ENCODE results near the gene IDH3A. TPM values are rescaled to one million over a fixed set of nuclear protein-coding genes. Genes with fewer than 3 reads are reported as not detected.

IDH3A gene
- total RNA-seq, 4 donors from 2014 or later, result 102 to 175 (median 118) TPM

GRCh38 chr15:78178064-78178463 lies 28.9 kb downstream of the IDH3A start:
- Histone ChIP-seq H3K4me1 (peaks cover 0 to 18% (median 4%) of the 10 kb centered on the region in 4 donors), H3K36me3 (no peaks in the 10 kb centered on the region), H3K27ac (no peak overlapping the region), H3K27me3 (no peaks in the 10 kb centered on the region), H3K4me3 (no peak overlapping the region), H3K9me3 (no peaks in the 10 kb centered on the region)
- no peak for DNase-seq
- TF ChIP-seq POLR2A (IDR thresholded peaks at IDR 0.05), result no peak
- TF ChIP-seq, protein P1, sequence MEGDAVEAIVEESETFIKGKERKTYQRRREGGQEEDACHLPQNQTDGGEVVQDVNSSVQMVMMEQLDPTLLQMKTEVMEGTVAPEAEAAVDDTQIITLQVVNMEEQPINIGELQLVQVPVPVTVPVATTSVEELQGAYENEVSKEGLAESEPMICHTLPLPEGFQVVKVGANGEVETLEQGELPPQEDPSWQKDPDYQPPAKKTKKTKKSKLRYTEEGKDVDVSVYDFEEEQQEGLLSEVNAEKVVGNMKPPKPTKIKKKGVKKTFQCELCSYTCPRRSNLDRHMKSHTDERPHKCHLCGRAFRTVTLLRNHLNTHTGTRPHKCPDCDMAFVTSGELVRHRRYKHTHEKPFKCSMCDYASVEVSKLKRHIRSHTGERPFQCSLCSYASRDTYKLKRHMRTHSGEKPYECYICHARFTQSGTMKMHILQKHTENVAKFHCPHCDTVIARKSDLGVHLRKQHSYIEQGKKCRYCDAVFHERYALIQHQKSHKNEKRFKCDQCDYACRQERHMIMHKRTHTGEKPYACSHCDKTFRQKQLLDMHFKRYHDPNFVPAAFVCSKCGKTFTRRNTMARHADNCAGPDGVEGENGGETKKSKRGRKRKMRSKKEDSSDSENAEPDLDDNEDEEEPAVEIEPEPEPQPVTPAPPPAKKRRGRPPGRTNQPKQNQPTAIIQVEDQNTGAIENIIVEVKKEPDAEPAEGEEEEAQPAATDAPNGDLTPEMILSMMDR (IDR thresholded peaks at IDR 0.05), result no peak

DNA sequence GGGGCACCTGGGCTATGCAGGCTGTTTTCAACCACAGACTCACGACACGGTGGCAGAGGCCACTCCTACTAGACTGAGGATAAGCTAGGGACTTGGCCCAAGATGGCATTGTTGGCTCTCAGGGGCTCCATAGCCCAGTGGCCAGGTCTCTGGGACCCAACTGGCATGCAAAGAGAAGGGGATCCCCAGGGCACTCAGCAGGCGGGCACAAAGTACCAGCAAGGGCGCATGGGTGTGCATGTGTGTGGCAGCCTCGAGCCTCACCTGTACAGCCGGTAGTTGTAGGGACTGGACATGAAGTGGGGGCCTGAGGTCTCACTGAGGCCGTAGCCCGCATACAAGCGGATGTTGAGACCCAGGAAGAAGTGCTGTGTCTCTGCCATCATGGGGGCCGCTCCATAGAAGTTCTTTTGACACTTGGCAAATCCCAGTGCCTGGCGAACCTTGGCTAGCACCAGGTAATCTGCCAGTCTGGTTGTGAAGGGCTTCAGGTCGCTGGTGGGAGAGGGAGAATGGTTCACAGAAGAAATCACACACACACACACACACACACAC lies 30.2 kb downstream of the IDH3A start:
- H3K27ac ChIP-seq, result no peak overlapping the region
- no peak overlapping the region for H3K4me3 ChIP-seq
- H3K36me3 ChIP-seq, result no peaks in the 10 kb centered on the region
- no peaks in the 10 kb centered on the region for H3K27me3 ChIP-seq
- DNase-seq, result peak in 1 of 3 donors; percentile 4
- peaks cover 0 to 6% (median 3%) of the 10 kb centered on the region in 4 donors for H3K4me1 ChIP-seq
- H3K9me3 ChIP-seq, result no peaks in the 10 kb centered on the region
- TF ChIP-seq POLR2A (IDR thresholded peaks at IDR 0.05), result no peak
- TF ChIP-seq, protein P1 (IDR thresholded peaks at IDR 0.05), result no peak

- DNase-seq, result peak in 1 of 3 donors; percentile 7
- Histone ChIP-seq H3K4me1 (peaks cover 0 to 4% (median under 1%) of the 10 kb centered on the region in 4 donors), H3K9me3 (no peaks in the 10 kb centered on the region), H3K4me3 (no peak overlapping the region), H3K27me3 (no peaks in the 10 kb centered on the region), H3K27ac (no peak overlapping the region), H3K36me3 (no peaks in the 10 kb centered on the region)
- TF ChIP-seq POLR2A (IDR thresholded peaks at IDR 0.05), result no peak
- TF ChIP-seq, protein P1 (IDR thresholded peaks at IDR 0.05), result no peak
These were observed 30.7 kb downstream of the IDH3A start for GRCh38 chr15:78179906-78180305.

GRCh38 chr15:78182336-78182700 lies 33.2 kb downstream of the IDH3A start:
- Histone ChIP-seq H3K4me1 (no peaks in the 10 kb centered on the region), H3K9me3 (no peaks in the 10 kb centered on the region), H3K27ac (no peak overlapping the region), H3K36me3 (no peaks in the 10 kb centered on the region), H3K4me3 (no peak overlapping the region), H3K27me3 (no peaks in the 10 kb centered on the region)
- no peak for TF ChIP-seq POLR2A (IDR thresholded peaks at IDR 0.05)
- TF ChIP-seq, protein P1 (IDR thresholded peaks at IDR 0.05), result no peak
- no peak for DNase-seq

DNA sequence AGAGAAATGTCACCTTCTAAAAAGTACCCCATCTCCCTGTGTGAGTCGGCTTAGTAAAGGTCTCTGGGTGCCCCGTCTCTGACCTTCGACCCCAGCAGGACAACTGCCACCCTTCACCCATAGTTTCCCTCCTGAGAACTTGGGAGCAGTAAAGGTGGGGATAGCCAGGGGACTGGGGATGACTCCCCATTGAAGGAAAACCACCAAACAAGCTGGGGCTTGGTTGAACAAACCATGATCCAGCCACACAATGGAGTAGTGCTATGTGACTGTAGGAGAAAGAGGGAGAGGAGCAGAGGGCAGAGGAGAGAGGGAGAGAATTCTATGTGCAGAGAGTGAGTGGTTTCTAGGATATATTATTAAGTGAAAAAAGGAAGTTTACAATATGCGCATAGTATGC lies 33.7 kb downstream of the IDH3A start:
- DNase-seq, result peak in 1 of 3 donors; percentile 18

More for the DNA sequence above, 33.7 kb downstream of the IDH3A start:
- no peak overlapping the region for H3K4me3 ChIP-seq
- H3K4me1 ChIP-seq, result no peaks in the 10 kb centered on the region
- H3K27ac ChIP-seq, result no peak overlapping the region
- TF ChIP-seq POLR2A (IDR thresholded peaks at IDR 0.05), result no peak
- TF ChIP-seq, protein P1 (IDR thresholded peaks at IDR 0.05), result no peak
- no peaks in the 10 kb centered on the region for H3K9me3 ChIP-seq
- H3K36me3 ChIP-seq, result no peaks in the 10 kb centered on the region
- no peaks in the 10 kb centered on the region for H3K27me3 ChIP-seq
